Measurements from ENCODE around the gene SLC27A1.

Gene SLC27A1

GRCh38 chr19:17553256-17553655, 82.9 kb downstream of the SLC27A1 start:
- ChIA-PET CTCF (interaction anchor here (0.6 to 1.8 kb wide), 7 partner anchors 20 to 272 kb away, joined by 3 to 6 read pairs (median 4); partner anchors contain the start of gene PGLS), POLR2A (interaction anchor here (0.6 to 1.0 kb wide), 2 partner anchors 20 to 53 kb away, joined by 4 read pairs; no protein-coding TSS in a partner anchor)
- H3K9me3 ChIP-seq (ENCODE audit: control insufficient read depth, insufficient read depth, low read depth, low read length), result no peaks in the 10 kb centered on the region
- TF ChIP-seq ZBTB21 (tag by site-specific recombination; IDR thresholded peaks at IDR 0.05), result no peak
- no peak for TF ChIP-seq KLF10 (tag by site-specific recombination; IDR thresholded peaks at IDR 0.05)
- TF ChIP-seq ZBTB44 (tag by site-specific recombination; IDR thresholded peaks at IDR 0.05), result peak; percentile 52; the same call in 1 of the 2 replicates
- TF ChIP-seq PRDM10 (tag by site-specific recombination; IDR thresholded peaks at IDR 0.05), result peak; percentile 30; the same call in 1 of the 2 replicates
- TF ChIP-seq CTCF (tag by site-specific recombination; IDR thresholded peaks at IDR 0.05), result no peak
- no peak for TF ChIP-seq ZNF433 (tag by site-specific recombination; IDR thresholded peaks at IDR 0.05; ENCODE audit: low read depth)
- peak; percentile 46; the same call in 1 of the 2 replicates for TF ChIP-seq ZNF394 (tag by site-specific recombination; IDR thresholded peaks at IDR 0.05; ENCODE audit: borderline replicate concordance)
- no peak for TF ChIP-seq ZNF132 (tag by site-specific recombination; IDR thresholded peaks at IDR 0.05; ENCODE audit: borderline replicate concordance)
- H3K27ac ChIP-seq (ENCODE audit: extremely low read depth, low read depth, low read length), result no peak overlapping the region
- H3K36me3 ChIP-seq (ENCODE audit: control insufficient read depth in 2 of 2, insufficient read depth in 1 of 2, low read length in 2 of 2), result peaks cover 0 to 6% of the 10 kb centered on the region in 2 experiments; a peak in 1 of 3 replicates
- no peak overlapping the region for H3K4me3 ChIP-seq (ENCODE audit: low read depth, low read length)
- no peaks in the 10 kb centered on the region; the same call in 1 of the 2 replicates for H3K4me1 ChIP-seq (ENCODE audit: control insufficient read depth, insufficient read depth, low read length)

GRCh38 chr19:17554968-17555479, 84.7 kb downstream of the SLC27A1 start:
- H3K27ac ChIP-seq (ENCODE audit: extremely low read depth, low read depth, low read length), result no peak overlapping the region
- POLR2A ChIA-PET, result interaction anchor here (0.6 kb wide), 1 partner anchor 238 kb away, joined by 3 read pairs; no protein-coding TSS in a partner anchor
- TF ChIP-seq ZNF140 (tag by site-specific recombination; IDR thresholded peaks at IDR 0.05) (no peak), ZBTB8A (tag by site-specific recombination; IDR thresholded peaks at IDR 0.05) (no peak), ZSCAN18 (tag by site-specific recombination; IDR thresholded peaks at IDR 0.05) (no peak), KLF16 (tag by site-specific recombination; IDR thresholded peaks at IDR 0.05) (no peak), ZNF560 (tag by site-specific recombination; IDR thresholded peaks at IDR 0.05; ENCODE audit: borderline replicate concordance) (no peak), ZNF138 (tag by site-specific recombination; IDR thresholded peaks at IDR 0.05; ENCODE audit: borderline replicate concordance) (no peak), MZF1 (tag by site-specific recombination; IDR thresholded peaks at IDR 0.05; ENCODE audit: borderline replicate concordance) (no peak), ZEB2 (tag by site-specific recombination; IDR thresholded peaks at IDR 0.05) (peak; percentile 55), MEIS1 (CRISPR knock-in tag; IDR thresholded peaks at IDR 0.05; ENCODE audit: borderline replicate concordance) (no peak), ZNF449 (tag by site-specific recombination; IDR thresholded peaks at IDR 0.05) (no peak), ZFP69B (tag by site-specific recombination; IDR thresholded peaks at IDR 0.05) (no peak), ZNF549 (tag by site-specific recombination; IDR thresholded peaks at IDR 0.05) (no peak), KLF1 (tag by site-specific recombination; IDR thresholded peaks at IDR 0.05) (no peak), ZNF768 (tag by site-specific recombination; IDR thresholded peaks at IDR 0.05) (no peak), HOXA7 (CRISPR knock-in tag; IDR thresholded peaks at IDR 0.05; ENCODE audit: borderline replicate concordance) (no peak), TRIM28 (IDR thresholded peaks at IDR 0.05; ENCODE audit: borderline replicate concordance, low read length) (no peak), ZBTB48 (tag by site-specific recombination; IDR thresholded peaks at IDR 0.05) (peak; percentile 96)

More at GRCh38 chr19:17554968-17555479, 84.7 kb downstream of the SLC27A1 start:
- no peaks in the 10 kb centered on the region for H3K9me3 ChIP-seq (ENCODE audit: control insufficient read depth, insufficient read depth, low read depth, low read length)
- no peaks in the 10 kb centered on the region; the same call in 1 of the 2 replicates for H3K4me1 ChIP-seq (ENCODE audit: control insufficient read depth, insufficient read depth, low read length)
- CTCF ChIA-PET, result interaction anchor here (0.6 to 1.8 kb wide), 4 partner anchors 19 to 1620 kb away, joined by 3 to 4 read pairs (median 3); no protein-coding TSS in a partner anchor
- peaks cover 12 to 15% of the 10 kb centered on the region in 2 experiments; a peak in 2 of 3 replicates for H3K36me3 ChIP-seq (ENCODE audit: control insufficient read depth in 2 of 2, insufficient read depth in 1 of 2, low read length in 2 of 2)
- peak overlapping the region; percentile 88 for H3K4me3 ChIP-seq (ENCODE audit: low read depth, low read length)
